K562 (cell line): ENCODE measurements around the gene MTA1. TPM values are rescaled to one million over a fixed set of nuclear protein-coding genes. Genes with fewer than 3 reads are reported as not detected.

Experiments used
- ATAC-seq: fragments of 200-7000 bp; cut with Tn5 transposase; 3 replicates; pipeline ENCODE4 v1.9.1; 2020; ENCODE audit warnings: moderate library complexity
- BruUV-seq: library from RNA; stranded (reverse); fragments of 400-500 nt; replicated peaks from 2 replicates; lab custom pipeline; 2021; lab: Mats Ljungman, UMichigan
- CTCF ChIA-PET: fragments of 300-600 bp; formaldehyde crosslinking; extraction: SDS; loops from one replicate; lab custom pipeline; 2021; ENCODE audit warnings: low intra/inter-chr PET ratio; lab: Yijun Ruan, JAX
- POLR2A ChIA-PET: fragments of 300-600, 350-650 bp; sonication (Branson Sonifier 250); formaldehyde crosslinking; extraction: SDS; loops from one replicate; lab custom pipeline; 2021; ENCODE audit warnings: antibody characterized with exemption, inconsistent platforms; lab: Yijun Ruan, JAX
- DNase-seq, 4 experiments: peaks; one replicate each; pipeline versions ENCODE4 v3.0.0 to v3.0.0-alpha.2; 2011 to 2018; ENCODE audit warnings: low spot score in 3 of 4, mixed read lengths in 3 of 4; ENCODE audit errors: extremely low read depth in 1 of 4
- FAIRE-seq: peaks from 2 replicates; lab custom pipeline; 2011; peaks lifted over from hg19 to GRCh38; lab: Jason Lieb, UNC
- H2AFZ ChIP-seq: 2 replicates; pipeline ENCODE4 v1.6.0; 2011; ENCODE audit warnings: low read depth, low read length, control low read depth, inconsistent platforms
- H3K27ac ChIP-seq: fragments of 200-600 bp; 3 replicates; pipeline ENCODE4 v1.8.0; 2011; ENCODE audit warnings: low read depth, mild to moderate bottlenecking, control low read depth, inconsistent platforms, low read length, moderate library complexity, mixed read lengths; ENCODE audit errors: extremely low read depth
- H3K27me3 ChIP-seq, 2 experiments: fragments of 300-600 bp in 1 of 2; 2 replicates in 1 of 2; 3 replicates in 1 of 2; pipeline versions ENCODE4 v1.6.0 to v1.8.0; 2011; ENCODE audit warnings: inconsistent platforms in 2 of 2, low read length in 2 of 2, mild to moderate bottlenecking in 1 of 2, mixed read lengths in 1 of 2, moderate library complexity in 1 of 2; ENCODE audit not compliant: control insufficient read depth in 2 of 2, insufficient read depth in 2 of 2
- H3K36me3 ChIP-seq: fragments of 300-600 bp; 3 replicates; pipeline ENCODE4 v1.8.0; 2011; ENCODE audit warnings: mild to moderate bottlenecking, low read length, inconsistent platforms; ENCODE audit not compliant: control insufficient read depth, insufficient read depth
- H3K4me1 ChIP-seq, 2 experiments: fragments of 200-600 bp in 1 of 2; replicated peaks in 1 of 2; 2 replicates in 1 of 2; 3 replicates in 1 of 2; pipeline versions ENCODE4 v1.5.1 to v1.8.0; 2011; ENCODE audit warnings: inconsistent platforms in 2 of 2, low read length in 2 of 2, mild to moderate bottlenecking in 1 of 2, mixed read lengths in 1 of 2, moderate library complexity in 1 of 2; ENCODE audit not compliant: control insufficient read depth in 2 of 2, insufficient read depth in 2 of 2
- H3K4me2 ChIP-seq: 2 replicates; pipeline ENCODE4 v1.6.1; 2011; ENCODE audit warnings: low read length, control low read depth, inconsistent platforms, mixed read lengths; ENCODE audit not compliant: insufficient read depth
- H3K4me3 ChIP-seq: fragments of 200-600 bp; sonication (generic), shearing (Covaris generic); 2 replicates; pipeline ENCODE4 v1.5.1; 2016; ENCODE audit warnings: control low read depth, inconsistent platforms
- H3K79me2 ChIP-seq: fragments of 200-600 bp; 3 replicates; pipeline ENCODE4 v1.8.0; 2011; ENCODE audit warnings: low read length, inconsistent platforms; ENCODE audit not compliant: control insufficient read depth, insufficient read depth
- H3K9ac ChIP-seq, 2 experiments: 2 replicates each; pipeline versions ENCODE4 v1.6.0 to v1.6.1; 2011; ENCODE audit warnings: low read depth in 2 of 2, low read length in 2 of 2, control low read depth in 1 of 2, inconsistent platforms in 1 of 2, mild to moderate bottlenecking in 1 of 2, mixed read lengths in 1 of 2; ENCODE audit not compliant: insufficient read depth in 1 of 2
- H3K9me1 ChIP-seq: one replicate; pipeline ENCODE4 v1.6.0; 2011; ENCODE audit warnings: inconsistent platforms, mild to moderate bottlenecking, low read length, moderate library complexity; ENCODE audit not compliant: control insufficient read depth, insufficient read depth
- H3K9me3 ChIP-seq: replicated peaks from 2 replicates; pipeline ENCODE4 v1.5.1; 2011; ENCODE audit warnings: low read depth, low read length, inconsistent platforms; ENCODE audit not compliant: control insufficient read depth, insufficient read depth
- H4K20me1 ChIP-seq: replicated peaks from 2 replicates; pipeline ENCODE4 v1.6.1; 2011; ENCODE audit warnings: low read length, inconsistent platforms, mixed read lengths; ENCODE audit not compliant: control insufficient read depth, insufficient read depth
- CBX3 ChIP-seq, 2 experiments: IDR thresholded peaks; 1 replicate in 1 of 2; 2 replicates in 1 of 2; pipeline ENCODE4 v1.6.1; 2012; ENCODE audit warnings: inconsistent platforms in 2 of 2, low read length in 2 of 2, borderline replicate concordance in 1 of 2, control low read depth in 1 of 2
- HLTF ChIP-seq: fragments of 450-650 bp; IDR thresholded peaks from 2 replicates; pipeline ENCODE4 v1.6.1; 2016
- NFIC ChIP-seq: fragments of 450-650 bp; IDR thresholded peaks from 2 replicates; pipeline ENCODE4 v1.6.1; 2017; ENCODE audit warnings: mild to moderate bottlenecking, inconsistent platforms
- NRF1 ChIP-seq, 2 experiments: fragments of 450-650 bp; IDR thresholded peaks in 1 of 2; conservative IDR thresholded peaks in 1 of 2; 2 replicates each; pipeline ENCODE4 v1.6.1; 2014; ENCODE audit warnings: mild to moderate bottlenecking in 2 of 2
- POLR2G ChIP-seq: fragments of 200-400 bp; formaldehyde crosslinking; IDR thresholded peaks from 2 replicates; pipeline ENCODE4 v1.6.1; 2017; ENCODE audit warnings: low read depth, mild to moderate bottlenecking, antibody characterized with exemption, low read length, moderate library complexity
- ZNF197 ChIP-seq: fragments of 200-800 bp; sonication (Bioruptor generic); IDR thresholded peaks from 2 replicates; pipeline ENCODE4 v1.6.1; 2016; ENCODE audit warnings: low read depth, missing genetic modification characterization, missing compliant biosample characterization
- WGBS: fragments of 100-300 bp; shearing (Covaris generic); methylation state at CpG from one replicate; pipeline ENCODE4 v1.1.6; 2016; ENCODE audit warnings: low coverage, mixed read lengths; ENCODE audit not compliant: insufficient coverage; ENCODE audit errors: missing lambda C conversion rate; 5-methylcytosine and 5-hydroxymethylcytosine counted together
- in situ Hi-C: fragments of 300-500 bp; cut with MboI; formaldehyde crosslinking; loops from 4 replicates; pipeline ENCODE4 v1.15.0; 2018; ENCODE audit warnings: inconsistent platforms, mixed read lengths
- intact Hi-C: fragments of 100-400 bp; cut with micrococcal nuclease; formaldehyde crosslinking; loops from 2 replicates; pipeline ENCODE4 v1.14.2; 2022
- polyA plus RNA-seq, 8 experiments: library from polyadenylated mRNA; depleted of rRNA in 4 of 8; stranded (reverse) in 5 of 8; unstranded in 3 of 8; fragments of >200 nt; fragmentation: Nextera tagmentation in 2 of 8; fragmentation: Illumina TruSeq in 1 of 8; extraction: Ambion mirVana in 2 of 8; extraction: Trizol in 1 of 8; gene quantifications; 2 replicates each; pipeline versions ENCODE4 v1.2.1 to v1.2.3, GENCODE V29; 2011 to 2014; ENCODE audit warnings: inconsistent platforms in 1 of 8, missing spikeins in 1 of 8
- total RNA-seq, 7 experiments: library from RNA; depleted of rRNA in 6 of 7; stranded (reverse); fragments of >200 nt in 6 of 7; fragmentation: Illumina TruSeq in 2 of 7; extraction: Trizol in 2 of 7; gene quantifications; 2 replicates each; pipeline versions ENCODE4 v1.2.1 to v1.2.3, GENCODE V29; 2011 to 2021; ENCODE audit warnings: low replicate concordance in 1 of 7

The MTA1 gene
- total and polyA plus RNA-seq, 9 of the 15 experiments (the other 6 are each of a cell fraction or from before 2014, with no cell fraction given), result 0.13 to 118 (median 32.3) TPM

DNA sequence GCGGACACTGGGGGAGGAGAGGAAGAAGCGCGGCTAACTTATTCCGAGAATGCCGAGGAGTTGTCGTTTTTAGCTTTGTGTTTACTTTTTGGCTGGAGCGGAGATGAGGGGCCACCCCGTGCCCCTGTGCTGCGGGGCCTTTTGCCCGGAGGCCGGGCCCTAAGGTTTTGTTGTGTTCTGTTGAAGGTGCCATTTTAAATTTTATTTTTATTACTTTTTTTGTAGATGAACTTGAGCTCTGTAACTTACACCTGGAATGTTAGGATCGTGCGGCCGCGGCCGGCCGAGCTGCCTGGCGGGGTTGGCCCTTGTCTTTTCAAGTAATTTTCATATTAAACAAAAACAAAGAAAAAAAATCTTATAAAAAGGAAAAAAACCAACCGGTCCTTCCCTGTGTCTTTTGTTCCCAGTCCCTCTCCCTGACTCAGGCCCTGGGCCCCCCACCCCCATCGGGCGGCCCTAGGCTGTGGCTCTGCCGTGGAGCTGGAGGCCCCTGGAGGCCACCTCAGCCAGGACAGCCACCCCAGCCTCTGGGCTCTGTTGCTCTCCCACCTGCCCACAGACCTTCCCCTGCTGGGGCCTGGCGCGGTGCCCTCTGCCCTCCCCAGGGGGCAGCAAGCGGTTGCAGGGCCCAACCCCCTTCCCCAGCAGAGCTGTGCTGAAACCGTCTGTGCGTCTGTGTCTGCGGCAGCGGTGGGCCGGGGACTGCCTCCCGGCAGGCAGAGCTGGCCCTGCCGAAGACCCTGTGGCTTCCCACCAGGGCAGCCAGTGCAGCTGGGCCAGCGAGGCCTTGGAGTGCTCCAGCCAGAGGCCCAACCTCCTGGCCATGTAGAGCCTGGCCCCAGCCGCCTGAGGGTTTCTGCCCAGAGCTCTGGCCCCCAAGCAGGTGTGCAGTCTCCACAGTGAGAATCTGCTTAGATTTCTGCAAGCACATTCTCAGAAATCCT is 51.0 kb downstream of the MTA1 start:
- DNase-seq, result no peak
- TF ChIP-seq POLR2G (peak; percentile 55), CBX3 (IDR thresholded peaks at IDR 0.05; ENCODE audit: borderline replicate concordance in 1 of 2, low read length in 2 of 2) (no peak), NRF1 (conservative IDR thresholded peaks at IDR 0.05 in 1 of 2, IDR thresholded peaks at IDR 0.05 in 1 of 2) (no peak), HLTF (no peak), NFIC (0 out of 2 replicates have a peak, but pooled peaks have one; percentile 4), ZNF197 (no peak)
- Histone ChIP-seq H3K4me1 (peaks cover 0 to 69% of the 10 kb centered on the region in 2 experiments; a peak in 2 of 5 replicates), H2AFZ (no peak overlapping the region), H3K9me1 (no peaks in the 10 kb centered on the region), H3K27ac (no peak overlapping the region), H3K4me2 (no peak overlapping the region), H3K36me3 (peaks cover 35% of the 10 kb centered on the region; the same call in 1 of the 3 replicates), H3K79me2 (no peaks in the 10 kb centered on the region), H3K27me3 (peaks cover 0 to 5% of the 10 kb centered on the region in 2 experiments; a peak in 1 of 5 replicates), H4K20me1 (no peaks in the 10 kb centered on the region; the same call in 1 of the 2 replicates), H3K4me3 (no peak overlapping the region), H3K9ac (no peak overlapping the region), H3K9me3 (no peaks in the 10 kb centered on the region)
- ATAC-seq, result no peak; the same call in 2 of the 3 replicates
- WGBS, result 90% methylated on average over 7 of the region's 34 CpGs
- CTCF ChIA-PET, result no interaction called here
- no peak for FAIRE-seq
- POLR2A ChIA-PET, result interaction anchor here (1.2 kb wide), 1 partner anchor 24 kb away, joined by 4 read pairs; no protein-coding TSS in a partner anchor
- BruUV-seq, result no TSS peak
- intact Hi-C loops, result loop anchor here (10.0 kb wide), 1 partner anchor 54 kb away; the partner anchor contains the start of gene TMEM121
- in situ Hi-C loops, result no loop called here
